Measurements from ENCODE around the gene SLC26A1. TPM values are rescaled to one million over a fixed set of nuclear protein-coding genes. Genes with fewer than 3 reads are reported as not detected.

The SLC26A1 gene
- total RNA-seq, 1 donor from 2014 or later: 0.75 TPM

GRCh38 chr4:1015179-1015578, 22.0 kb upstream of the SLC26A1 start:
- peak; percentile 11 for TF ChIP-seq CTCF (IDR thresholded peaks at IDR 0.05)
- DNase-seq (ENCODE audit: low spot score): no peak
- H3K4me1 Mint-ChIP-seq (ENCODE audit: low read depth): peaks cover 16% of the 10 kb centered on the region
- no peak overlapping the region for H3K27ac Mint-ChIP-seq (ENCODE audit: unreplicated experiment)
- H3K4me3 Mint-ChIP-seq (ENCODE audit: unreplicated experiment): no peak overlapping the region
- no peaks in the 10 kb centered on the region for H3K36me3 Mint-ChIP-seq (ENCODE audit: low read depth)
- no peaks in the 10 kb centered on the region for H3K27me3 Mint-ChIP-seq (ENCODE audit: low read depth)
- no peaks in the 10 kb centered on the region for H3K9me3 Mint-ChIP-seq (ENCODE audit: low read depth)

DNA sequence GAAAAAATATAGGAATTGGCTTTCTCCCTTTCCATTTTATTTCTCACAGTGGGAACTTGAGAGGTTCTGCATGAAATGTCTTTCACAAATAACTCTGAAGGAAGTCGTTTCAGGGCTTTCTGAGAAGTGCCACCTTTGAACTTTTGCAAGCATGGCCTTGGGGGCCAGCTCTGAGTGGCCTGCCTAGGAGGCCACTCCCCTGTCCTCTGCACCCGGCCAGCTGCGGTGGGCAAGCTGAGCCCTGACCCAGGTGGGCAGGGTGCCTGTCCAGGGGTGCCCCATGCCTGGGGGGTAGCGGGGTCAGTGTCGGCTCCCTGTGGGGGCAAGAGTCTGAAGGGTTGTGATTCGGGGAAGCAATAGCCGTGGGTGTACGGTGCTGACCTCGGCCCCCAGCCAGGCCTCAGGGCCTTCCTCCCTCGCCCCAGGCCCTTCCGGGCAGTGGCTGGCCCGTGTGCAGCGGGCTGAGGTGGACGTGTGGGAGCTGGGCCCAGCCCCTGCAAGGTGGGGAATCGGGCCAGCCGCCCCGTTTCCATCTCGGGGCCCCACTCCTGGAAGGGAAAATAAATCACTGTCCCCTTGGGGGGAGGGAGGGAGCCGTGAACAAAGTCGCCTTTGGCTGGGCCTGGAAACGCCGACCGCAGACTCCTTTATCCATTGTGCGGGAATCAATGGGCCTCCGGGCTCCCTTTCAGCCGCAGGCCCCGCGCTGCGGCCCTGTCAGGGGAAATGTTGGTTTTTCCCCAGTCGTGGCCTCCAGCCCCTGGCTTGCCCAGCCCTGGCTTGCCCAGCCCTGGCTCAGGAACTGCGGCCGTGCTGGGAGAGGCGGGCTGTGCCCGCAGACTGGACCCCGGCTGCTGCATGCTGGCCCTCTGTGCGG, 21.3 kb upstream of the SLC26A1 start:
- Mint-ChIP-seq H3K4me3 (ENCODE audit: unreplicated experiment) (no peak overlapping the region), H3K36me3 (ENCODE audit: low read depth) (no peaks in the 10 kb centered on the region), H3K27me3 (ENCODE audit: low read depth) (no peaks in the 10 kb centered on the region), H3K9me3 (ENCODE audit: low read depth) (no peaks in the 10 kb centered on the region), H3K27ac (ENCODE audit: unreplicated experiment) (no peak overlapping the region), H3K4me1 (ENCODE audit: low read depth) (peaks cover 16% of the 10 kb centered on the region)
- TF ChIP-seq CTCF (IDR thresholded peaks at IDR 0.05): no peak
- no peak for DNase-seq (ENCODE audit: low spot score)

DNA sequence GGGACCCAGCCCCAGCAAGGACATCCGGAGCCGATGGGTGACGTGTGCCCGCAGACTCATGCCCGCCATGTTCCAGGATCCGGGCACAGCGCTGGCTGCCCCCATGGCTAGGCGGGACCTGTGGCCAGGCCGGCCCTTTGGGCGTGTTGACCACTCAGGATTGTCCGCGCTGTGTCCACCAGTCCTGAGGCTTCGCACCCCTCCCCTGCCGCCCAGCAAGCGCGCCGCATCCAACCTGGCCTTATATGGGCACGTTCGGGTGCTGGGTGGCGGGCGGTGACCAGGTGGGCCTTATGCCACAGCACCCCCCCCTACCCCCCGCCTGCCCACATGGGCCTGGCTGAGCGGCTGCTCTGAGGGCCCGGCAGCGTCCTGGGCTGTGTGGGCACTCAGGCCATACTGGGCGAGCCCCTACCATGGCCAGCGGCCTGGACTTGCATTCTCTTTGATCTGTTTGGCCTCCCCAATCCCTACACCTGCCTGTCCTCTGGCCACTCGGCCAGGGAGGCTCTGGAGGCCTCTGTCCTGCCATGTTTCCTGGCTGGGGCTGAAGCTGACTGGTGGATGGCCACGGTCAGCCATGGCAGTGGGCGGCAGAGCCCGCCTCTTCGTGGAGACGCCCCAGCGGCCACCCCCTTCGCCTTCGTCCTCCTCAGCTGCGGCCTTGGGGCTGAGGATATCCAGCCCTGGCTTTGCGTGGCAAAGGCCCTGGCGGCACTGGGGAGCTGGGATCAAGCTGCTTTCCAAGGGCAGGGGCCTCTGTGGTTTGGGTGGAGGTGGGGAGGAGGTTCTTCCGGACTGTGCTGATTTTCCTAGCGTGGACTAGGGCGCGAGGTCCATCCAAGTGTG, 20.2 kb upstream of the SLC26A1 start:
- Mint-ChIP-seq H3K27me3 (ENCODE audit: low read depth) (no peaks in the 10 kb centered on the region), H3K4me1 (ENCODE audit: low read depth) (peaks cover 19% of the 10 kb centered on the region), H3K4me3 (ENCODE audit: unreplicated experiment) (peak overlapping the region; percentile 33), H3K27ac (ENCODE audit: unreplicated experiment) (no peak overlapping the region), H3K36me3 (ENCODE audit: low read depth) (no peaks in the 10 kb centered on the region), H3K9me3 (ENCODE audit: low read depth) (no peaks in the 10 kb centered on the region)
- TF ChIP-seq CTCF (IDR thresholded peaks at IDR 0.05): no peak
- DNase-seq (ENCODE audit: low spot score): no peak

- no peak for DNase-seq (ENCODE audit: low spot score)
- Mint-ChIP-seq H3K27ac (ENCODE audit: unreplicated experiment) (no peak overlapping the region), H3K27me3 (ENCODE audit: low read depth) (peaks cover 4% of the 10 kb centered on the region), H3K4me3 (ENCODE audit: unreplicated experiment) (peak overlapping the region; percentile 60), H3K36me3 (ENCODE audit: low read depth) (peaks cover 2% of the 10 kb centered on the region), H3K4me1 (ENCODE audit: low read depth) (peaks cover 14% of the 10 kb centered on the region), H3K9me3 (ENCODE audit: low read depth) (no peaks in the 10 kb centered on the region)
- no peak for TF ChIP-seq CTCF (IDR thresholded peaks at IDR 0.05)
Measured at GRCh38 chr4:1012034-1012739, 19.0 kb upstream of the SLC26A1 start.

DNA sequence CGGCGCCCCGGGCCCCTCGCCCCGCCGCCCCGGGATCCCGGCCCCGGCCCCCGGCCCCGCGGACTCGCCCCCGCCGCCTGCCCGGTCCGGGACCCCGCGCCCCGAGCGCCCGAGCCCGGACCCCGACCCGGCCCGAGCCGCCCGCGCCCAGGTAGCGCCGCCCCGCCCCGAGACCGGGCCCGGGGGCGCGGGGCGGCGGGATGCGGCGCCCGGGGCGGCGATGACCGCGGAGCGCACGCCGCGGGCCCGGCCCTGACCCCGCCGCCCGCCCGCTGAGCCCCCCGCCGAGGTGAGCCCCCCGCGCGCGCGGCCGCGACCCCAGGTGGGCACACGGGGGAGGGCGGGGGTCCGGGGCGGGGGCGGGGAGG, 18.4 kb upstream of the SLC26A1 start:
- H3K36me3 Mint-ChIP-seq (ENCODE audit: low read depth): peaks cover 4% of the 10 kb centered on the region
- H3K4me3 Mint-ChIP-seq (ENCODE audit: unreplicated experiment): no peak overlapping the region
- peaks cover 14% of the 10 kb centered on the region for H3K4me1 Mint-ChIP-seq (ENCODE audit: low read depth)
- peaks cover 7% of the 10 kb centered on the region for H3K27me3 Mint-ChIP-seq (ENCODE audit: low read depth)
- no peak for TF ChIP-seq CTCF (IDR thresholded peaks at IDR 0.05)
- peaks cover 3% of the 10 kb centered on the region for H3K9me3 Mint-ChIP-seq (ENCODE audit: low read depth)
- no peak overlapping the region for H3K27ac Mint-ChIP-seq (ENCODE audit: unreplicated experiment)
- no peak for DNase-seq (ENCODE audit: low spot score)

All from chondrocyte (in vitro differentiated cells).